ES-I3 (cell line): ENCODE data around the gene RASGRF2.

Experiments
- H3K36me3 ChIP-seq: 2 replicates; pipeline ENCODE4 v1.6.1; 2013; ENCODE audit warnings: mild to moderate bottlenecking, low read length, control low read depth, moderate library complexity; ENCODE audit not compliant: insufficient read depth
- H3K4me1 ChIP-seq: 2 replicates; pipeline ENCODE4 v1.6.1; 2013; ENCODE audit warnings: mild to moderate bottlenecking, control low read depth, low read length; ENCODE audit not compliant: insufficient read depth
- H3K9ac ChIP-seq: 2 replicates; pipeline ENCODE4 v1.6.1; 2013; ENCODE audit warnings: low read depth, mild to moderate bottlenecking, low read length, moderate library complexity
- H3K9me3 ChIP-seq: 2 replicates; pipeline ENCODE4 v1.6.1; 2013; ENCODE audit warnings: mild to moderate bottlenecking, low read length, moderate library complexity; ENCODE audit not compliant: control insufficient read depth, insufficient read depth

Gene RASGRF2

DNA sequence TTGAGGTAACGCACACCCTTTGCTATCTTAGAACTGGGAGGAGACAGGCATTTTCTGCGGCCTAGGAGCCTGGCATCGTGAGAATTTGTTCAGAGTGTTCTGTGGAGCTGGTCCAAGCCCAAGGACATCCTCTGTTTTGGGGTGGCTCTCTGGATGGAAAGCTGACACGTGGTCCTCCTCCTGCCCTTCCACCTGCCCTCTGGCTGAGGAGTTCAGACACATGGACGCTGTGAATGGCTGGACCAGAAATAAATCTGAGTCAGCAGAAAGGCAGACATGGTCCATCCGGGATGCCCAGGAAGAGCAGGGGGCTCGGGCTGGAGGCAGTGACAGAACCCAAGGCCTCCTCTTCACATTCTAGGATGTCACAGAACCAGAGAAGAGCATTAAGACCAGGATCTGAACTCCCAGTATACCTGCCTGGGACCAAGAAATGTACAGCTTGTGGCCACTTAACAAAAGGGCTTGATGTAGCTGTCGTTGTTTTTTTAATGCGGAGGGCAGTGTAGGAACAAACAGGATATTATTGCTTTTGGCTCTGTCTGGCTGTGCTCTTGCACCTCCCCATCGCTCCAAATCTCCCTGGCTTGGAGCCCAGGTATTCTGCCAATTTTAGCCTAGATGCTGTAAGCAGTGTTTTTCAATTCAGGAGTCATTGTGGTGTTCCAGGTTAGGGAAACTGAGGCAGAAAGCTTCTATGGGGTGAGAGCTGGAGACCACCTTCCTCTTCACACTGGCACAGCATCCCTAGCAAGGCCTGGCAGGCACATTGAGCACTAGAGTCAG lies 275.3 kb downstream of the RASGRF2 start:
- Histone ChIP-seq H3K9me3 (no peaks in the 10 kb centered on the region), H3K36me3 (no peaks in the 10 kb centered on the region), H3K4me1 (peaks cover 8% of the 10 kb centered on the region; the same call in 1 of the 2 replicates), H3K9ac (no peak overlapping the region)

DNA sequence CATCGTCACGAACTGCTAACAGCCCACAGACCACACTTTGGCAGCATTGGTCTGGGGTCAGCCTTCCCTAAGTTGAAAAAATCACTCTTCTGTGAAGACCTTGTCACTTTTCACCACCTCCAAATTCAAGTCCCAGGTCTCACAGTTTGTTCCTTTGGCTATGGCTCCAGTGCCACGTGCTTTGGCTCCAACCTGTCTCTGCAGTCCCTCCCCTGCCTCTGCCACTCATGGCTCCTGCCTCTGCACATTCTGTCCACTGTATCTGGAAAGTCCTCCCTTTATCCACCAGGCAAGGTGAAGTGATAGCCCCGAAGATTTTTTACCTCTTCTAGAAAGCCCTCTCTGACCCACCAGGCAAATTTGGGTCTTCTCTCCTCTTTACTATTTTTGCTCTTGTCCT lies 278.3 kb downstream of the RASGRF2 start:
- Histone ChIP-seq H3K9me3 (no peaks in the 10 kb centered on the region), H3K4me1 (peaks cover 11% of the 10 kb centered on the region), H3K9ac (no peak overlapping the region), H3K36me3 (no peaks in the 10 kb centered on the region)

DNA sequence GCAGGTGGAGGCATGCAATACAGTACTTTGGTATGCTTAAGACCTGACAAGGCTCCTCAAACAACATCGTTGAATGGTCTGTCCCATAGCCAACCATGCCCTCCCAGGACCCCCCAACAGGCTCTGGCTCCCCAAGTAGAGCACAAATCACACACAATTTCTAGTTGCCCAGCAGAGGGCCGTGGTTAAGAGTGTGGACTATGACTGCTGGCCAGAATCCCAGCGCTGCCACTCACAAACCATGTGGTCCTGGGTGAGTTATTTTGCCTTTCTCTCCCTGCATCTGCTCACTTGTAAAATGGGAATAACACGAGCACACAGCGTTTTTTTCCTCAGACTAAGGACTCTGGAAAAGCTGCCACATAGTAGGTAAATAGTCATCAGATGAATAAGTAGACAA lies 279.4 kb downstream of the RASGRF2 start:
- no peak overlapping the region for H3K9ac ChIP-seq
- no peaks in the 10 kb centered on the region for H3K36me3 ChIP-seq
- H3K4me1 ChIP-seq = peaks cover 3% of the 10 kb centered on the region; the same call in 1 of the 2 replicates
- H3K9me3 ChIP-seq = no peaks in the 10 kb centered on the region

DNA sequence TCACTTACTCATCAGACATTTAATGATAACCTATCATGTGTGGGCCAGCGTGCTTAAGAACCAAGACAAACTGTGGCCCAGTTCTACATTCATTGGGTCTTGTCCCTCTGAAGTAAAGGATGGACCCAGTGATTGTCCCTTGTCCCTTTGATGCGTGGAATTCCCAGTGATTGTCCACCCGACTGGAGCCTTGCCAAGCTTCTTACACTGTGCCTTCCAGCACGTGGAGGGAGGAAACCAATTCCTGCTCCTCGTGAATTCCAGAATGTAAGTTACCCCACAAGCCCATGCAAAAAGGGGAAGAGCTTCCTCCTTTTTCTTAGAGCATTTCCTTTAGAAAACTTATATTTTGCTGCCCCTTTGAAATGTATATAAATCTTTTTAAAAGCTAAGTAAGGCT lies 280.8 kb downstream of the RASGRF2 start:
- Histone ChIP-seq H3K9ac (no peak overlapping the region), H3K4me1 (peaks cover 3% of the 10 kb centered on the region; the same call in 1 of the 2 replicates), H3K9me3 (no peaks in the 10 kb centered on the region), H3K36me3 (no peaks in the 10 kb centered on the region)

DNA sequence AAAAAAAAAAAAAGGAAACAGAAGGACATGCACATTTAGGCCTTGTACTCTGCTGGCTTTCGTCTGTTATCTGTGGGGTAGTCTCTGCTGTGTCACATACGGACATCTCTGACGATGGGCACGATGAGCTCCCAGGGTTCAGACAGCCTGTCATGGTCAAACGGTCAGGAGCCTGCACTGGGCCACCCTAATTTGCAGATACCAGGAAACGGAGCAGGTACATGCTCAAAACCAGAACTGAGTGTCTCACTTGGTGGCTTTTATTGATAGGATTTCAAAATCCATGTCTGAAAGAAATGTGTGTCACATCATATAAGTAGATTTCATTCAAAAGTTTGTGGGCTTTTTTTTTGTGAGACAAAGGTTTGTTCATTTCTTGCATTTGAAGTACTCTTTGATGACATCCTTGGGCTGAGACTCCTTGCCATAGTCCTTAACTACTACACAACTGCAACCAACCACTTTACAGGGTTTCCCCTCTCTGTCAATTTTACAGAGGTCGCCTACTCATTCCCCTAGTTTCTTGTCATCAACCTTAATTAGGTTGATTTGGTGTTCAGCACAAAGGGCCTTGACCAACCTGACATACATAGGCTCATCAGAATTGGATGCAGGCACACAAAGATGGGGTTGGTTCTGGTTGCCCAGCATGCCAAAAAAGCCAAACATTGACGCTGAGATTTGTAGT lies 281.9 kb downstream of the RASGRF2 start:
- Histone ChIP-seq H3K9me3 (no peaks in the 10 kb centered on the region), H3K36me3 (no peaks in the 10 kb centered on the region), H3K4me1 (peaks cover 5% of the 10 kb centered on the region), H3K9ac (no peak overlapping the region)

DNA sequence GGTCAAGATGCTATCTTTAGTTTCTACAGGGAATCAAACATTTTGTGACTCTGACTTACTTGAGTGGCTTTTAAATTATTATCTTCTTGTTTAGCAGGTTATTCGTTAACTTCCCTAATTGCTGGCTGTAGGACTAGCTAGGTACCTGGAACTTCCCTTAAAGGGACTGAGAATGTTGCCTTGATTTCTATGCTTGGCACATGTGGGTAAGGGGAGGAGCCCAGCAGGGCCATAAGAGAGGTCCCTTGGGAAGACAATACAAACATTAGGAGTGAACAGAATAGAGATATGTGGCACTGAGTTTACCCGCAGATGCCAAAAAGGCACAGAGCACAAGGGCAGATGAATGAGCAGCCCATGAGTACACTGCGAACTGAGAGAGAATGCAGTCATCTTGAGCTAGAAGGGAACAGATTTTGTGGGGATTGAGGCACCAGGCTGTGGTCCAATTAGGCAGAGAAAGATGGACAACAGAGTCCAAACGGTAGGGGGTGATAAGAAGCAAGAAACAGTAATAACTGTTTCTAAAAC lies 282.8 kb downstream of the RASGRF2 start:
- no peaks in the 10 kb centered on the region for H3K9me3 ChIP-seq

DNA sequence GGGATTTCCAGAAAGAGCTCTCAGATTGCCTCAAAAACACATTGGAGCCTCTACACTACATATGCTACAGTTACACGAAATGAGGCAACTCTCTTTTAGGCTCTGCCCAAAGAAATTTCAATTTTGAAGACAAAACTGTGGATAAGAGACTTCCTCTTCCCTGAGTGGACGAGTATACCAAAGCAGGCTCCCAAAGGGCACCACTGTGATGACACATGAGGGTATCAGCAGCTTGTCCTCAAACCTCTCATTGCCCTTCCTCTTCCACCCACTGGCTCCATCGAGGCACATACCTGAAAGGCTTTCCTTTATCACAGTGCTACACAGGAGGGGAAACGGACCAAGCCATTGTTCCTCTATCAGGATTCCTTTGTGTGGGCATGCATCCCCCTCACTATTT lies 284.3 kb downstream of the RASGRF2 start:
- Histone ChIP-seq H3K9ac (no peak overlapping the region), H3K9me3 (no peaks in the 10 kb centered on the region), H3K36me3 (no peaks in the 10 kb centered on the region), H3K4me1 (peaks cover 12% of the 10 kb centered on the region)

More for the DNA sequence above, 282.8 kb downstream of the RASGRF2 start:
- Histone ChIP-seq H3K9ac (no peak overlapping the region), H3K4me1 (peaks cover 8% of the 10 kb centered on the region), H3K36me3 (no peaks in the 10 kb centered on the region)

DNA sequence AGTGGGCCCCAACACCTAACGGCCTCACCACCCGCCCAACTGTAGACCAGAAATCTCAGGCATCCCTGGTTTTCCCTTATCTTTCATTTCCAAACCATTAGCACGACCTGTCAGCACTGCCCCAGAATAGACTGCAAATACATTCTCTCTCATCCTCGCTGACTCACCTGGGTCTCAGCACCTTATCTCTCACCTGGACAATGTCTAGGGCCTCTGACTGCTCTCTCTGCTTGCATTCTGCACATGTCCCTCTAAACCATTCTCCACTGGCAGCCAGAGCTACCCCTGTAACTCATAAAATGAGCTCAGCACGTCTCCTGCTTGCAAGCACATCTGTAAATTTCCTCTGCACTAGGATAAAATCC lies 285.7 kb downstream of the RASGRF2 start:
- no peaks in the 10 kb centered on the region; the same call in 1 of the 2 replicates for H3K36me3 ChIP-seq
- peaks cover 12% of the 10 kb centered on the region for H3K4me1 ChIP-seq
- no peak overlapping the region for H3K9ac ChIP-seq
- H3K9me3 ChIP-seq = no peaks in the 10 kb centered on the region

DNA sequence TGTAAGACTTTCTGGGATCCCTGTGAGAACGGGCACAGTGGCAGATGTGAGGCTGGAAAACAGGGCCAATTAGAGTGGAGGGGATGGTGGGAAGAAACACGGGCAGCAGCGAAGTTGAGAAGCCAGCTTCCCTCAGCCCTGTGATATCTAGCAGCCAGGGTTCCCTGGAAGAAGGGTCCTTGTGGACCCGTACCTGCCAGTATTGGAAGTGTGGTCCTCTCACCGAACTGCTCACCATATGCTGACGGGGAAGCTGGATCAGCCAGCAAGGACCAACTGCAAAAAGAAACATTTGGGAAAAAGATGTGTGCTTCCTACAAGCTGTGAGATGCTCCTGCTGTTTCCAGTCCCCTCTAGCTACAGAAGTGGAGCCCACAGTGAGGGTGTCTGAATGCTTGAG lies 286.5 kb downstream of the RASGRF2 start:
- H3K36me3 ChIP-seq = no peaks in the 10 kb centered on the region; the same call in 1 of the 2 replicates
- no peak overlapping the region for H3K9ac ChIP-seq
- H3K9me3 ChIP-seq = no peaks in the 10 kb centered on the region
- H3K4me1 ChIP-seq = peaks cover 9% of the 10 kb centered on the region; the same call in 1 of the 2 replicates

DNA sequence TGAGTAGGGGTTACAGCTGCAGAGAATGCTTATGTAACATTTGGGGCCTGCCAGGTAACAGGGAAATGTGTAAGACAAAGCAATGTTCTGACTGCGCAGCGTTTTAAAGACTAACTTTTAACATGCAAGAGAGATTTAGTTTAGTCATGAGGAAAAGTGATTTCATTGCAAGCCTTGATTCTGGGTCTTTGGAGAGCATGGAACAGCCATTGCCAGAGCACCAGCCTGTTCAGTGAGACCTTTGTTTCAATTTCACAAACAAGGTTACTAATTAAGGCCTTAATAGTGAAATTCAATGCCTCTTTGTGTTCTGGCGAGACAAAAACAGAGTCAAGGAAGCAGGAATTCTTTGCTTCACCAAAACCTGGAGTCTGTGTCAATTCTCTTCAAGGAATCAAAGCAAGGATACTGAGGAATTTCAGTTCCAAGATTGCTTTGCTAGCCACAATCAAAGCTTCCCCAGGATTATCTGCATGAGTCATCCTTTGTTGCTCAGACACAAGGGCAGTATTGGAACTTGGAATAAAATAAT lies 287.3 kb downstream of the RASGRF2 start:
- peaks cover 9% of the 10 kb centered on the region; the same call in 1 of the 2 replicates for H3K4me1 ChIP-seq
- no peaks in the 10 kb centered on the region for H3K9me3 ChIP-seq
- H3K36me3 ChIP-seq = no peaks in the 10 kb centered on the region; the same call in 1 of the 2 replicates
- H3K9ac ChIP-seq = no peak overlapping the region

DNA sequence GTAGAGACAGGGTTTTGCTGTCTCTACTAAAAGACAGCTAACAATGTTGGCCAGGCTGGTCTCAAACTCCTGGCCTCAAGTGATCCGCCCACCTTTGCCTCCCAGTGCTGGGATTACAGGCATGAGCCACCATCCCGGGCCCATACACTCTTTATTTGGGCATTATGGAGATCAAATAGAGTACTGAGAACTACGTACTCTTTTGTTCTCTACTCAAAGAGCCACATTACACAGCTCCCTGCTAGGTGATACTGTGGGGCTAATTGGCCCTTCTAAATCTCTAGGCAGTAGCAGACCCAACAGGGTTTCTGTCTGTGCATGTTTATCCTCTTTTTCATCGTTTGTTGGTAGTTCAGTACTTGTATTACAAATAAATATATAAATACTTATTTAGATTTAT lies 289.1 kb downstream of the RASGRF2 start:
- no peak overlapping the region for H3K9ac ChIP-seq
- no peaks in the 10 kb centered on the region; the same call in 1 of the 2 replicates for H3K36me3 ChIP-seq
- peaks cover 9% of the 10 kb centered on the region; the same call in 1 of the 2 replicates for H3K4me1 ChIP-seq
- no peaks in the 10 kb centered on the region for H3K9me3 ChIP-seq

DNA sequence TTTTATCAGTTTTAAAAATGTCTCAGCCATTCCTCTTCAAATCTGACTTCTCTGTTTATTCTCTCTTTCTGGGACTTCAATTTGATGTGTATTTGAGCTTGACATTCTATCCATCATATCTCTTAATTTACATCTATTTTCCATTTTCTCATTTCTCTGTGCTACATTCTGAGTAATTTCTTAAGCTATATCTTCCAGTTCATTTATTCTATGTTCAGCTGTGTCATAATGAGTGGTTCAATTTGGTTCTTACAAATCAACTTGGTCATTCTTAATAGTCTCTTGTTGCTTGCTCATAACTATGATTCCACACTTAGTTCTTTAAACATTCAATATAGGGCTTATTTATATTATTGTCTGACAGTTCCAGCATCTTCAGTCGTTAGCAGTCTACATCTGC lies 289.8 kb downstream of the RASGRF2 start:
- H3K9me3 ChIP-seq = no peaks in the 10 kb centered on the region
- H3K4me1 ChIP-seq = peaks cover 9% of the 10 kb centered on the region; the same call in 1 of the 2 replicates
- no peaks in the 10 kb centered on the region; the same call in 1 of the 2 replicates for H3K36me3 ChIP-seq
- no peak overlapping the region for H3K9ac ChIP-seq

DNA sequence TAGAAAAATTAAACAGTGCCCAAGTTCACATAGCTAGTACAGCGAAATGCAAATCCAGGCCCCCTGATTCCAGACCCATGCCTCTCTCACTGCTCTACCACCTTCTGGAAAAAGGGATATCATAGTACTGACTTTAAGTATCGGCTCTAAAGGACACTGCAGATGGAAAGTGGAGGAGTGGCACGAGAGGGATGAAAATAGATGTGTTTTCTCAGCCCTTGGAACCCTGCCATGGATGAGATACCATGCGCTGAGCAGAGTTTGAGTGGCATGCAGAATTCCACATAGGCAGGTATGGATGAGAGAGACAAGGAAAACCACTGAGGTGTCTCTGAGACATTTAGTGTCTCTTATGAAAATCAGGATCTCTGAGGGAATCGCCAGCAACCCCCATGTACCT lies 291.8 kb downstream of the RASGRF2 start:
- Histone ChIP-seq H3K9ac (no peak overlapping the region), H3K4me1 (peaks cover 13% of the 10 kb centered on the region; the same call in 1 of the 2 replicates), H3K36me3 (no peaks in the 10 kb centered on the region; the same call in 1 of the 2 replicates), H3K9me3 (no peaks in the 10 kb centered on the region)

DNA sequence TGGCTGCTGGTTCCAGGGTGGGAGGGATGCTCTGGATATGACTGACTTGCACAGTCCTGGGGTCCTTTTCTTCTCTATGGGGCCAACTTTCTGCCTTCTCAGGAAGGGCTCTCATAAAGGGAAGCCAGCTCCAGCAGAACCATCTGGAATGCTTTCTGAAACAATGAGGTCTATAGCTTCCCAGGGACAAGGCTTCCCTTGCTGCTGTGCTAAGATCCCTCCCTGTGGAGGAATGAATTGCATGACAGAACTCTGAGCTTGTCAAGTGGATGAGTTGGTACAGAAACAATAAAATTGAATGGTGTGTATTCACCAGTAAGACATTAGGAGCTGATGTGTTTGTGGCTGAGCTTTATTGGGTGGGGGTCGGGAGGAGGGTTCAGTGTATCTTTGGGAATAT lies 292.7 kb downstream of the RASGRF2 start:
- Histone ChIP-seq H3K9me3 (no peaks in the 10 kb centered on the region), H3K4me1 (peaks cover 9% of the 10 kb centered on the region; the same call in 1 of the 2 replicates), H3K9ac (no peak overlapping the region)

More for the DNA sequence above, 292.7 kb downstream of the RASGRF2 start:
- H3K36me3 ChIP-seq = no peaks in the 10 kb centered on the region; the same call in 1 of the 2 replicates
